HFF-Myc (cell line): ENCODE measurements around the gene NALCN.

Experiments
- DNase-seq: peaks from one replicate; pipeline ENCODE4 v3.0.0-alpha.2; 2011; ENCODE audit warnings: low read depth; ENCODE audit errors: extremely low read depth
- H3K4me3 ChIP-seq: replicated peaks from 2 replicates; pipeline ENCODE4 v1.5.1; 2011; ENCODE audit warnings: low read depth, mild to moderate bottlenecking, control low read depth, low read length
- CTCF ChIP-seq: IDR thresholded peaks from 2 replicates; pipeline ENCODE4 v1.5.1; 2012; ENCODE audit warnings: mild to moderate bottlenecking, low read depth, low read length, control low read depth; ENCODE audit errors: missing control alignments

NALCN gene

DNA sequence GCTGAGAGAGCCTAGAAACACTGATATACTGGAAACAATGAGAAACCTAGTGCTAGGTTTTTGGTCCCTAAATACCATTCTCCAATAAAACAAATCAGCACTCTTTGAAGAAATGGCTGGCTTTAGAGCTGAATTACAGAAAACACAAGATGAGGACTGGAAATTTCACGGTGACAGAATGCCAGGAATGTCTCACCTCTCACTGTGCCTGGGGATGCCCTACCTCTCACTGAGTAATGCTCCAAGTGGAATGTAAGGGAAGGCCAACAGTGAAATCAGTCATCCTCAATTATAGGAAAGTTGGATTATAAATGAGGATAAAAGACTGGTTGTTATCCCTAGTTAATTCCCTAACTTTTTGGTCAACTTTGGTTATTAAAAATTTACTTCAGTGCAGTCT, 259.0 kb downstream of the NALCN start:
- TF ChIP-seq CTCF: no peak
- H3K4me3 ChIP-seq: no peak overlapping the region
- DNase-seq: no peak

DNA sequence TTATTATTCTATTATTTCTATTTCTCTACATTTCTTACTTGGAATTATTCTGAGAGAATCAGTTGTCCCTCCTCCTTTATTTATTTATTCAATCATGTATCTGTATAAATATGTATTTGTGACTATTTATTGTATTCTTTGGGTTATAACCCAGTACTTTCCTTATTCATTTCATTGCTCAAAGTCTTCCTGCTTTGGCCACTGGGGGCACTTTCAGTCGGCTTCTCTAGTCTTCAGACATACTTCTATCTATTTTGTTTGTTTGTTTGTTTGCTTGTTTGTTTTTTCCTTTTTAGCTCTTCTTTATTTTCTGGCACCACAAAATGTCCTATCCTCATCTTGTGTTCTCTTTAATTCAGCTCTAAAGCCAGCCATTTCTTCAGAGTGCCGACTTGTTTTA, 260.4 kb downstream of the NALCN start:
- TF ChIP-seq CTCF: peak; percentile 56
- H3K4me3 ChIP-seq: no peak overlapping the region
- no peak for DNase-seq

GRCh38 chr13:101152184-101152583, 264.1 kb downstream of the NALCN start:
- no peak for TF ChIP-seq CTCF
- no peak overlapping the region for H3K4me3 ChIP-seq
- DNase-seq: no peak

- H3K4me3 ChIP-seq: no peak overlapping the region
- DNase-seq: no peak
- TF ChIP-seq CTCF: no peak
Measured at GRCh38 chr13:101150998-101151397, 265.3 kb downstream of the NALCN start.

- no peak overlapping the region for H3K4me3 ChIP-seq
- peak; percentile 44 for TF ChIP-seq CTCF
- DNase-seq: no peak
Measured at GRCh38 chr13:101149735-101150384, 266.4 kb downstream of the NALCN start.

DNA sequence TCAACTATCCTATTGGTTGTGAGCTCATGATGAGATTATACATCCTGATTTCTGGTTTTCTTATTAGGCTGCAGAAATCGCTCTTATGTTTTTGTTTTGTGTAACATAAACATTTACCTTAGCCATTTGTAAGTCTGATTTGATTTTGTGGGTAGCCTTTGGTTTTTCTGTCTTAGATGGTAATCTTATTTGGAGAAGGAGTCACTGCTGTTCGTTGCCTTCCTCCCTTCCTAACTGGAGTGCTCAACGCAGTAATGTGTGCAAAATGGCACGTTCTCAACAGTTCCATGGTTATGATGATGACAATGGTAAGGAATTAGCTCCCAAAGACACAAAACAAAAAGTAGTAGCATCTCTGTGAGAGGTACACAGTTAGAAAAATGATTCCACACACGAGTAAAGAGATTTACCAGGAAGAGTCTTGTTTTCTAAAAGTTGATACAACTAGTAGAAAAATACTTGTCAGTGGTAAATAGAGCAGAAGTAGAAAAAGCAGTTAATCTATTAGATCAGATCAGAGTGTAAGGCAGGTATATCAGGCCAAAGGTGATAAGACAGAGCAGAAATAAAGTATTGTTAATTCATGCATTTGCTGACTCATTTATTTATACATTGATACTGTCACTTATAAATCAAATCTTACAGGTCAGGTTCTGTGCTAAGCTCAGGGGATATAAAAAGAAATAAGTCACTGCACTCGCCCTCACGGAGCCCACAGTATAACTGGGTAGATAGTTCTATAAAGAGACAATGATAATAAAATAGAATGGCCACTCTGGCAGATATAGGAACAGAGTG, 270.0 kb downstream of the NALCN start:
- no peak for TF ChIP-seq CTCF
- DNase-seq: no peak
- H3K4me3 ChIP-seq: no peak overlapping the region
